HG02588 (cell line): ENCODE data around the gene DIP2C.

ENCODE experiments used
- ATAC-seq: cut with Tn5 transposase; IDR thresholded peaks from one replicate; pipeline ENCODE4 v1.9.1; 2021; ENCODE audit warnings: mild to moderate bottlenecking, moderate library complexity; ENCODE audit not compliant: unreplicated experiment

The DIP2C gene

GRCh38 chr10:677750-678661 lies 11.5 kb downstream of the DIP2C start:
- no peak for ATAC-seq

GRCh38 chr10:677038-677437 lies 12.4 kb downstream of the DIP2C start:
- ATAC-seq, result no peak

GRCh38 chr10:676178-676577 lies 13.3 kb downstream of the DIP2C start:
- ATAC-seq, result no peak

- no peak for ATAC-seq
These were observed 13.9 kb downstream of the DIP2C start for GRCh38 chr10:675532-675931.

GRCh38 chr10:673492-673891 lies 16.0 kb downstream of the DIP2C start:
- no peak for ATAC-seq

GRCh38 chr10:672992-673391 lies 16.5 kb downstream of the DIP2C start:
- no peak for ATAC-seq

- ATAC-seq, result no peak
These were observed 17.3 kb downstream of the DIP2C start for GRCh38 chr10:672203-672602.

GRCh38 chr10:670990-671389 lies 18.5 kb downstream of the DIP2C start:
- no peak for ATAC-seq

- no peak for ATAC-seq
These were observed 19.4 kb downstream of the DIP2C start for GRCh38 chr10:670038-670437.

- ATAC-seq, result no peak
These were observed 20.5 kb downstream of the DIP2C start for GRCh38 chr10:668786-669485.

- ATAC-seq, result no peak
These were observed 21.8 kb downstream of the DIP2C start for GRCh38 chr10:667602-668143.

GRCh38 chr10:667096-667495 lies 22.4 kb downstream of the DIP2C start:
- ATAC-seq, result no peak

GRCh38 chr10:666237-667012 lies 23.0 kb downstream of the DIP2C start:
- no peak for ATAC-seq

GRCh38 chr10:665579-666091 lies 23.8 kb downstream of the DIP2C start:
- no peak for ATAC-seq

- ATAC-seq, result no peak
These were observed 24.6 kb downstream of the DIP2C start for GRCh38 chr10:664893-665292.

- no peak for ATAC-seq
These were observed 25.2 kb downstream of the DIP2C start for GRCh38 chr10:664301-664700.

- no peak for ATAC-seq
These were observed 25.6 kb downstream of the DIP2C start for GRCh38 chr10:663831-664251.

- ATAC-seq, result no peak
These were observed 26.1 kb downstream of the DIP2C start for GRCh38 chr10:663466-663751.

- no peak for ATAC-seq
These were observed 26.6 kb downstream of the DIP2C start for GRCh38 chr10:662686-663465.

GRCh38 chr10:662223-662605 lies 27.3 kb downstream of the DIP2C start:
- ATAC-seq, result no peak
